ENCODE data around the gene ZMPSTE24.

ZMPSTE24 gene

DNA sequence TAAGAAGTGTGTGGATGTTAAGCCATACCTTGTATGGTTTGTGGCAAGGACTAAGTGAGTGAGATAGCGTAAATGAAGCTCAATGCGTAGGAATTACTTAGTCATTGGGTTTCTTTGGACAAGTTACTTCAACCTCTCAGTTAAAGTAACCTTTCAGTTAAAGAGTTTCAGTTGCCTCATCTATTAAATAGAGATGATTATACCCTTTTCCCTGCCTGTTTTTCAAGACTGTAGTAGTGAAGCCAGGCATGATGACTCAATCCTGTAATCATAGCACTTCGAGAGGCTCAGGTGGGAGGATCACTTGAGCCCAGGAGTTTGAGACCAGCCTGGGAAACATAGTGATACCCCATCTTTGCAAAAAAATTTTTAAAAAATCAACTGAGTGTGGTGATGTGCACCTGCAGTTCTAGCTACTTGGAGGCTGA, 6.3 kb downstream of the ZMPSTE24 start:
- DNase-seq, result no peak

- DNase-seq, result no peak
Measured at GRCh38 chr1:40265298-40265697, 7.3 kb downstream of the ZMPSTE24 start.

- no peak for DNase-seq
Measured at GRCh38 chr1:40265919-40266318, 7.9 kb downstream of the ZMPSTE24 start.

GRCh38 chr1:40266786-40267535, 8.9 kb downstream of the ZMPSTE24 start:
- no peak for DNase-seq

DNA sequence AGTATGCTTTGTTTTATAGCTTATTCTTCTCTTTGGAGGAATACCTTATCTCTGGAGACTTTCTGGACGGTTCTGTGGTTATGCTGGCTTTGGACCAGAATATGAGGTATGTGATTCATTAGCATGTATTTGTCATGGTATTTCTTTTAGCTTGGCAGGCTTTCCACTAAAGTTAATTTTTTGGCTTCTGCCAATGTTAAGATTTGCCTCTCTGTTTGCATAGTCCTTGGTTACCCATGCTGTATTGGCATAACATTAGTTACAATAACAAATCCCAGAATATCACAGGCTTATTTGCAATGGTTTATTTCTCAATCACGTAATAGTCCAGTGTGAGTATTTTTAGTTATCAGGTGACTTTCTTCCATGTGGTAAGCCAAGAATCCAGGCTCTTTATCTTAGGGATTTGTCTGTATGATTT, 9.7 kb downstream of the ZMPSTE24 start:
- no peak for DNase-seq

DNA sequence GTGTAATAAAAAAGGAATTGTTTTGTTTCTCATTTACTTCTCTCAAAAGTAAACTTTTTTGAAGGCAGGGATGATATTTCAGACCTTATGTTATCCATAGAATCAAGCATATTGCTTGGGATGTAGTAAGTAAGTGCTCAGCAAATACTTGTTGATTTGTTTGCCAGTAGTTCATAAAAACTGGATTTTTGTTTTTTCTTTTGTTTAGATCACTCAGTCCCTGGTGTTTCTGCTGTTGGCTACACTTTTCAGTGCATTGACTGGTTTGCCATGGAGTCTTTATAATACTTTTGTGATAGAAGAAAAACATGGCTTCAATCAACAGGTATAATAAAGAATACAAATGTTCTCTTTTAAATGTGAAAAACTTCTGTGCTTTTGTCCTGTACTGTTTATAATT, 10.2 kb downstream of the ZMPSTE24 start:
- DNase-seq, result no peak

DNA sequence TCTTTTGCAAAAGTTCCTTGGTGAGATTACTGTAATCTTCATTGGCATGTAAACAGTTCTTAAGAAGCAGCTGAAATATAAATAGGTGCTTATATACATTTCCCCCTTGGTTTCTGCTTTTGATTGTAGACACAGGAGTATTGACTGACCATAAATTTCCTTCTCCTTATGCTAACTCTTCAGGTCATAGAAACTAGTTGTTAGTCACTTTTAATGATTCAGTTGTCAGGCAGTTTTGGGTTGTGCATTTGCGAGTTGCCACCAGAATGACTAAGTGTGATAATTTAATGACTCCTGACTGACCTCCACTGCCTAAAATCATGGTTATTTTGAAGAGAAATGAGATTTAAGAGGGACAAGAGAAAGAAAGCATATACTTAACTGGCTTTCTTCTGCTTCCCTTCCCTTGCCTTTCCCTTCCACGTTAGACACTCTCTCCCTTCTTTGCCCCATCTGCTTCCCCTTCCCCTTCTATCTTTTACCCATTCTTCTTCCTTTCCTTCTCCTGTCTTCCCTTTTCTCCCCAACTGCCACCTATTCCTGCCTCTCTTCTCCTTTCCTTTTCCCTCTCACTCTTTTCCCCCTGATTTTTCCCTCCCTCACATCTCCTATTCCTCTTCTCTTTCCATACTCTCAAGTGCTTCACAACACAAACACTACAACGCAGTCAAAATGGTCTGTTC, 12.3 kb downstream of the ZMPSTE24 start:
- DNase-seq, result no peak

DNA sequence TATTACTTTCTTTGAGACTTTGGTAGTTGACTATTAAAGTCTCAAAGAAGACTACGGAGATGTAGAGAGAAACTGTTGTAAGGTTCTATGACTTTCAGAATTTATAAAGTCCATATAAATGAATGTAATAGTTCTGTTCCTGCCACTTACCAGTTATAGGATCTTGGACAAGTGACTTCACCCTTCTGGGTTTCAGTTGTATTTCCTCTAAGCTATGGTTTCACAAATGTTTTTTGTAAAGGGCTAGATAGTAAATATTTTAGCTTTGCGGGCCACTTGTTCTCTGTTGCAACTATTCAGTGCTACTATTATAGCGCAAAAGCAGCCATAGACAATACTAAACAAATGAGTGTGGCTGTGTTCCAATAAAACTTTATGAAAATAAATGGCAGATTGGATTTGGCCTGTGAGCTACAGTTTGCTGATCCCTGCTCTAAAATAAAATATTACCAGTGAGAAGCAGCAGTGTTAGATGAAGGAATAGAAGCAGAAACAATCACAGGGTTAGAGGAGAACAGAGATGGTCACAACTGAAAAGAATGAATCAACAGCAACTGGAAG, 14.7 kb downstream of the ZMPSTE24 start:
- no peak for DNase-seq

- DNase-seq, result no peak
Measured at GRCh38 chr1:40273547-40274166, 15.6 kb downstream of the ZMPSTE24 start.

DNA sequence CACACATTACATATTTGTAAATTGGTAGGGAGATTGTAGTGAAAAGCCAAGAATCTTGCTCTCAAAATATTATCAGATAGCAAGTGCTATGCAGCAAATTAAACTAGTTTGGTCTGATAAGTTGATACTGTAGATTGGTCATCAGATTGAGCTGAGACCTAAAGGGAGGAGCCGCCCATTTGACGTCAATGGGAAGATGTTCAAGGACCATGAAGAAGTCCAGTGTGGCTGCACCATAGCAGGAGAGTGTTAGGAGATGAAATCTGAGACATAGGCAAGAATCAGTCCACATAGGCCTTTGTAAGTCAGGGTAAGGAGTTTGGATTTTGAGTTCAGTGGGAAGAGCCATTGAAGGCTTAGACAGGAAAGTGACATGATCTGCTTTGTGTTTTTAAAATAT, 16.3 kb downstream of the ZMPSTE24 start:
- no peak for DNase-seq

- DNase-seq, result no peak
Measured at GRCh38 chr1:40276122-40276521, 18.1 kb downstream of the ZMPSTE24 start.

DNA sequence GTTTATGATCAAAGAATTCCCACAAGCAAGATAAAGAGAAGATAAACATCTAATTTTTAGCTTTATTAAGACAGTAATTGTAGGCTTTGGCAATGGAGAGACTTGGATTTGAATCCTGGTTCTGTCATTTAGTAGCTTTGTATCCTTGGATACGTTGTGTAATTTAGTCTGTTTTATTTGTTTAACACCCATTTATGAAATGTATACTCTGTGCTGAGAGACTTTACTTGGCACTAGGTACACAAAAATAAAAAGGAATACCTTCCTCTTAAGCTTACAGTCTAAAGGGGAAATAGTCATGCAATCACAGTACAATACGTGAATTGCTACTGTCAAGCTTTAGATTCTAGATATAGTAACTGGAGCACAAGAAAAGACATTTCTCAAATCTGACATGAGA, 23.8 kb downstream of the ZMPSTE24 start:
- no peak for DNase-seq

- DNase-seq, result no peak
Measured at GRCh38 chr1:40291293-40291692, 33.3 kb downstream of the ZMPSTE24 start.

DNA sequence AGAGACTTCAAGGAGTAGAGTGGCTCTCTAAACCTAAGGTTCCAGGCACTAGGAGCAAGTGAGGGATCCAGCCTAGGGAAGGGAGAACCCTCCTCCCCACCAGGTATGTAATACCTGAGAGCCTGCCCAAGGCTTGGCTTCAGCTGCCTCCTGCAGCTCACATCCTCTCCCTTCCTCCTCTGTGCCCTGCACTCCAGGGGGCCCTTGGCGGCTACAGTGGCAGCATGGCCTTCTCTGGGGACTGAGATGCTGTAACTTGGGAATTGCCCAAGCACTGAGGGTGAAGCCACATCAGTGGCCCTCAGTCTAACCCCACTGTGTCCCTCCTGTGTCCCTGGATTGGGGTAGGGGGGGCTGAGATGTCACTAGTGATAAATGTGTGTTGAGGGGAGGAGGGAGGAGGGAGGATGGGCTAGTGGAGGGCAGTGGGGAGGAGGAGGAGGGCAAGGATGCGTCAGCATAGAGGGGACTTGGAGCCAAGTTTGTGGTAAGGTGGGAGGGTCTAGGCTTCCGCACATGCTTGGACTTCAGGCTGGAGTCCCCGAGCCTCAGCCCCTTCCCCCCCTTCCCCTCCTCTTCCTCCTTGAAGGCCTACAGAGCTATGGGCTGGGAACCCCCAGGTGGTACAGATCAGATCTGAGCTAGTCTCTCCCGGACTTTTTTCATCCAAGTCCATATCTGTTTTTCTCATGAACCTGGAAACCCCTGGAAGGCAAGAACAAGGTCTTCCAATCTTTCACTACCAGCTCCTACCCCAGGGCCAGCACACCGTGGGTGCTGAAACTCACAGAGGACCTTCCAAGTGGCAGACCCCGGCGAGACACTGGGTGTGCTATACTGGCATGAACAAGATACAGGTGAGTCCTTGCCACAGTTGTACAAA, 41.6 kb downstream of the ZMPSTE24 start:
- DNase-seq, result no peak

DNA sequence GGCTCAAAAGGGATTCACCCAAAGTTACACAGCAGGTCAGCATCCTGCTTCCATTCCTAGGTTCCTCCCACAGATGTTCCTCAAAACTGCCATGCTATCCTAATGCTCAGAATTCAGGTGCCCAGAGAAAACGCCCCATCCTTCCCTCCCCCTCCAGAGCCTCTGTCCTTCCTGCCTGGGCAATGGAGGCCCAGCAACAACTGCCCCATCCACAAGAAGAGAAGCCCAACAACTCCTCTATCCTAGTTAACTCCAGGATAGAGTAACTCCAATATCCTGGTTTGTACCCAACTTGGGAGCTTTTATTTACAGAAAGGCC, 42.2 kb downstream of the ZMPSTE24 start:
- no peak for DNase-seq

DNA sequence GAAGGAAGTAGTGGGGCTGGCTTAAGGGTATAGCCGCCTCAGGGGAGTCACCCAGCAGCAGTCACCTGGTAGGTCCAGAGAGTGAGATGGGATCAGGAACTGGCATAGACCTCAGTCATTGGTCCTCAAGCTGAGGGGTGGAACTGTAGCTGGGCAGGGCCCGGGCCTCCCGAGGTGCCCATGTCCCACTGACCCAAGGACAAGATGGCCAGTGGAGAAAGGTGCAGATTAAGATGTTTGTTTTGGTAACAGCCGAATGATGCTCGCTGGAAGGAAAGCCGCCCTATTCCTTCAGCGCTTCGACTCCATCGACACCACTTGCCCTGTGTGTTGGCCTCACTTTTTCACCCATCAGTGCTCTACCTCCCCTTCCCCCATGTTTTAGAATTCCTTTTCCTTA, 42.6 kb downstream of the ZMPSTE24 start:
- no peak for DNase-seq

DNA sequence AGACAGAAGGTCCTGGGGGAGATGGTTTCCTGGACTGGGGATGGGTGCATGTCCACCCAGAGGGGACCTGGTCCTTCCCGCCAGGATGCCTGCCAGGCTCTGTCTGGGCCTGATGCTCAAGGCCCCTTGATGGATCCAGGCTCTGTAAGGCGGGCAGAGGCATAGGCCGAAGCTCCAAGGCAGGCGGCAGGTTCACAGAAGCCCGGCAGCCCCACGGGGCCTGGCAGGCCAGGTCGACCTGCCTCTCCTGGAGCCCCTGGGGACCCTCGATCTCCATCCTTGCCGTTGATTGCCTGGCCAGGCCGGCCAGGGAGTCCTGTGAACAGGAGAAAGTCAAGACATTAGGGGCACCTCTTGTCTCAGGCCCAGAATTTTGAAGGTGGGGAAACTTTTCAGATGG, 43.0 kb downstream of the ZMPSTE24 start:
- DNase-seq, result no peak

DNA sequence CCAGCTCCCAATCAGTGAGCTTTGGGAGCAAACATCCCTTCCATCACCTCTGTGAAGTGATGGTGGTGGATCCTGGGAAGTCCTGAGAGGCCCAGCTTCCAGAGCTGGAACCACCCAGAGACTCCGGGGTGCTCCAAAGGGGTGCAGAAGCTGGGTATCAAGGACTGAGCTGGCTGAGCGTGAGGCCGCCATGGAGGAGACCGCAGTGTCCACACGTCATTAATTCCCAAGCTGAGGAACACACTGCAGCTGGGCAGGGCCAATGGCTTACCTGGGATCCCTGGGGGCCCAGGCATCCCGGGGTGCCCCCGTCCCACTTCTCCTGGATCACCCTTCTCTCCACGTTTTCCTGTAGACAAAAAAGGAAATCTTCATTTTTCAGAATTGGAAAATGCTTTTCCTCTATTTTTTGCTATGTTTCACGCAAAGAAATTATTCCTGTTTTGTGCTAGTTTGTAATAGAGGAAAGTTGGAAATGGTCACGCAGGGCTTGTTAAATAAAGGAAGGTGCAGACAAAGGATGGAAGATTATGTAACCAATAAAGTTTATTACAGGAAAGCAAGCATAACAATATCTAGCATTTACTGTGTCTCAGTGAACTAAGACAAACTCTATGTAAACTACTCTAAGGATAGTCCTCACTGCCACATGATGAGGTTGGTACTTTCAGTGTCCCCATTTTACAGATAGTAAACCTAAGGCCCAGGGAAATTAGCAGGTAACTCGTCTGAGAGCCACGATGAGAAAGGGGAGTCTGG, 43.7 kb downstream of the ZMPSTE24 start:
- DNase-seq, result no peak

- DNase-seq, result no peak
Measured at GRCh38 chr1:40302475-40302874, 44.4 kb downstream of the ZMPSTE24 start.

DNA sequence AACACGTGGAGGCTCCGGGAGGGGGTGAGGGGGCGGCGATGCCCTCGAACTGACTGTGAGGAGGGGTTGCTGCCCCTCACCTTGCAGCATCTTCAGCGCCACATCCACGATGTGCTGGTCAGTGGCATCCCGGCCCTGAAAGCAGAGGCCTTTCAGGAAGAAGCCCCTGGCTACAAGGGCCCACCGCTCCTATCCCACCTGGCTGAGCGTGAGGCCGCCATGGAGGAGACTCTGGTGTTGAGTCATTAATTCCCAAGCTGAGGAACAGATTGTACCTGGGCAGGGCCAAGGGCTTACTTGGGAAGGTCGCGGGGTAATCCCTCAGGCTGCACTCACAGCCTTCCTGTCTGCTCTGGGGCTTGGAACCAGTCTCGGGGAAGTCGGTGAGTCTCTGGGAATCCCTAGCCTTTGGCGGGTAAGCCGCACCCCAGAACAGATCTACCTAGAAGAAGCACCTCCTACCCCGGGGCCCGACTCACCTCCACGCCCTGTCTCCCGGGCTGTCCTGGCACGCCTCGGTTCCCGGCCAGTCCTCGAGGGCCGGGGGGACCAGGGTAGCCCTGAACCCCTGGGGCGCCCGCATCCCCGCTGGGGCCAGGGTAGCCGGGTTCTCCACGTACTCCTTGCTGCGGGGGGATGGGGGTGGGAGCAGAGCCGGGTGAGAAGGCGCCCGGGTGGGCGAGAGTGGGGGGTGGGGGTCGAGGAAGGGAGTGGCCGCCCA, 45.2 kb downstream of the ZMPSTE24 start:
- no peak for DNase-seq

- DNase-seq, result no peak
Measured at GRCh38 chr1:40303790-40304189, 45.8 kb downstream of the ZMPSTE24 start.

GRCh38 chr1:40305451-40305850, 47.4 kb downstream of the ZMPSTE24 start:
- DNase-seq, result no peak

Data from NCI-H524 treated with DMSO at 0.1 percent for 48 hours (cell line).